Measurements from ENCODE around the gene SMTN.
A peak's percentile ranks its signal among the peaks of the same experiment; 100 is the strongest.

GRCh38 chr22:31055635-31056159, 25.4 kb upstream of the SMTN start:
- TF ChIP-seq POLR2AphosphoS5 (IDR thresholded peaks at IDR 0.05), result peak; percentile 84 to 85
- TF ChIP-seq, protein P1, sequence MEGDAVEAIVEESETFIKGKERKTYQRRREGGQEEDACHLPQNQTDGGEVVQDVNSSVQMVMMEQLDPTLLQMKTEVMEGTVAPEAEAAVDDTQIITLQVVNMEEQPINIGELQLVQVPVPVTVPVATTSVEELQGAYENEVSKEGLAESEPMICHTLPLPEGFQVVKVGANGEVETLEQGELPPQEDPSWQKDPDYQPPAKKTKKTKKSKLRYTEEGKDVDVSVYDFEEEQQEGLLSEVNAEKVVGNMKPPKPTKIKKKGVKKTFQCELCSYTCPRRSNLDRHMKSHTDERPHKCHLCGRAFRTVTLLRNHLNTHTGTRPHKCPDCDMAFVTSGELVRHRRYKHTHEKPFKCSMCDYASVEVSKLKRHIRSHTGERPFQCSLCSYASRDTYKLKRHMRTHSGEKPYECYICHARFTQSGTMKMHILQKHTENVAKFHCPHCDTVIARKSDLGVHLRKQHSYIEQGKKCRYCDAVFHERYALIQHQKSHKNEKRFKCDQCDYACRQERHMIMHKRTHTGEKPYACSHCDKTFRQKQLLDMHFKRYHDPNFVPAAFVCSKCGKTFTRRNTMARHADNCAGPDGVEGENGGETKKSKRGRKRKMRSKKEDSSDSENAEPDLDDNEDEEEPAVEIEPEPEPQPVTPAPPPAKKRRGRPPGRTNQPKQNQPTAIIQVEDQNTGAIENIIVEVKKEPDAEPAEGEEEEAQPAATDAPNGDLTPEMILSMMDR (IDR thresholded peaks at IDR 0.05), result no peak
- no peak for TF ChIP-seq POLR2A (IDR thresholded peaks at IDR 0.05)

Data from upper lobe of left lung (tissue), 4 donors.